Lung (tissue), 12 donors: Measurements from ENCODE around the gene EGLN3. TPM values are rescaled to one million over a fixed set of nuclear protein-coding genes. Genes with fewer than 3 reads are reported as not detected.

ENCODE experiments used
- ATAC-seq: fragments of 200-7000 bp; cut with Tn5 transposase; one replicate; pipeline ENCODE4 v1.9.1; 2020; ENCODE audit warnings: moderate number of reproducible peaks; ENCODE audit not compliant: insufficient read depth, low FRiP score
- DNase-seq, 3 donors: peaks; one replicate each; pipeline ENCODE4 v3.0.0-alpha.2; 2013 to 2017
- H3K27ac ChIP-seq, 2 donors: one replicate each; pipeline ENCODE4 v1.5.1; 2013; ENCODE audit warnings: mild to moderate bottlenecking in 2 of 2, moderate library complexity in 2 of 2, control low read depth in 1 of 2, inconsistent platforms in 1 of 2, low read depth in 1 of 2, low read length in 1 of 2
- H3K27me3 ChIP-seq, 3 donors: one replicate each; pipeline ENCODE4 v1.5.1; 2013; ENCODE audit warnings: low read length in 2 of 3; ENCODE audit not compliant: control insufficient read depth in 3 of 3, insufficient read depth in 3 of 3
- H3K36me3 ChIP-seq, 4 donors: one replicate each; pipeline ENCODE4 v1.5.1; 2013; ENCODE audit warnings: low read length in 4 of 4, mild to moderate bottlenecking in 1 of 4, moderate library complexity in 1 of 4; ENCODE audit not compliant: control insufficient read depth in 4 of 4, insufficient read depth in 4 of 4
- H3K4me1 ChIP-seq, 5 donors: one replicate each; pipeline ENCODE4 v1.5.1; 2013; ENCODE audit warnings: low read length in 5 of 5, mild to moderate bottlenecking in 2 of 5, moderate library complexity in 1 of 5; ENCODE audit not compliant: control insufficient read depth in 5 of 5, insufficient read depth in 5 of 5
- H3K4me3 ChIP-seq: one replicate; pipeline ENCODE4 v1.5.1; 2013; ENCODE audit warnings: mild to moderate bottlenecking, control low read depth, moderate library complexity
- H3K9ac ChIP-seq, 2 donors: one replicate each; pipeline ENCODE4 v1.5.1; 2013; ENCODE audit warnings: low read length in 2 of 2, control low read depth in 1 of 2; ENCODE audit not compliant: insufficient read depth in 1 of 2
- H3K9me3 ChIP-seq, 4 donors: one replicate each; pipeline ENCODE4 v1.5.1; 2013; ENCODE audit warnings: low read length in 3 of 4, mild to moderate bottlenecking in 1 of 4, moderate library complexity in 1 of 4; ENCODE audit not compliant: control insufficient read depth in 4 of 4, insufficient read depth in 3 of 4
- WGBS, 2 donors: extraction: QIAGEN DNeasy Blood & Tissue Kit; methylation state at CpG; one replicate each; pipeline ENCODE4 v1.1.7; 2013; 5-methylcytosine and 5-hydroxymethylcytosine counted together
- polyA plus RNA-seq, 2 donors: library from polyadenylated mRNA; stranded (reverse); fragments of 200-250 nt; gene quantifications; one replicate each; pipeline ENCODE4 v1.2.1, GENCODE V29; 2013
- total RNA-seq, 2 donors: library from RNA; depleted of rRNA in 1 of 2; stranded (reverse); fragments of >200 nt in 1 of 2; gene quantifications; one replicate each; pipeline ENCODE4 v1.2.1, GENCODE V29; 2014 to 2021
- TF ChIP-seq, protein P1 (sequence below): IDR thresholded peaks from 2 replicates; pipeline ENCODE4 v1.5.1; 2012; ENCODE audit warnings: mild to moderate bottlenecking; ENCODE audit errors: control extremely low read depth, extremely low read depth
- donor health status: control.
- donor health status: control.
- donor health status: Bipolar disorder and iron deficiency.
- donor health status: healthy.
- donor health status: DM: yes; HTN: yes; CAD: no.

Gene EGLN3
- total and polyA plus RNA-seq, 4 donors: 2.6 to 80.6 (median 6.2) TPM

DNA sequence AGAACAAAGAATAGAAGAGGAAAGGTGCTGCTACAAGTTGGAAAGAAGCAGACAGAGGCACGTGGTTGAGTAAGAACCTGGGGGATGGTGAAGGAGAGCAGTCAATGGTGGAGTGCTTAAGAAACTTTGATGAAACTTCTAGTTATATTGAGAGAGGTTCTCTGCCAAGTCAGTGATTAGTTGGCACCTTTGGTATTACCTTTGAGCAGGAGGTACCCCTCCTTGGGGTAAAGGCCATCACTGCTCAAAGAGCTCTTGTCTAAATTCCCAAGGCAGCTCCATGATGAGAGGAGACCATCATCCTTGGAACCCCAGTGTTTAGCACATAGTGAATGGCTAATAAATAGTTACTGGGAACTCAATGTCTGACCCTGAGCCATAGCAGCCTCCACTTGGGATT, 1.7 kb upstream of the EGLN3 start:
- Histone ChIP-seq H3K9ac (no peak overlapping the region), H3K9me3 (no peaks in the 10 kb centered on the region), H3K36me3 (no peaks in the 10 kb centered on the region), H3K4me3 (no peak overlapping the region), H3K4me1 (peaks cover 0 to 14% (median 4%) of the 10 kb centered on the region in 5 donors), H3K27me3 (peaks cover 0 to 47% (median 34%) of the 10 kb centered on the region in 3 donors), H3K27ac (no peak overlapping the region)
- TF ChIP-seq, protein P1, sequence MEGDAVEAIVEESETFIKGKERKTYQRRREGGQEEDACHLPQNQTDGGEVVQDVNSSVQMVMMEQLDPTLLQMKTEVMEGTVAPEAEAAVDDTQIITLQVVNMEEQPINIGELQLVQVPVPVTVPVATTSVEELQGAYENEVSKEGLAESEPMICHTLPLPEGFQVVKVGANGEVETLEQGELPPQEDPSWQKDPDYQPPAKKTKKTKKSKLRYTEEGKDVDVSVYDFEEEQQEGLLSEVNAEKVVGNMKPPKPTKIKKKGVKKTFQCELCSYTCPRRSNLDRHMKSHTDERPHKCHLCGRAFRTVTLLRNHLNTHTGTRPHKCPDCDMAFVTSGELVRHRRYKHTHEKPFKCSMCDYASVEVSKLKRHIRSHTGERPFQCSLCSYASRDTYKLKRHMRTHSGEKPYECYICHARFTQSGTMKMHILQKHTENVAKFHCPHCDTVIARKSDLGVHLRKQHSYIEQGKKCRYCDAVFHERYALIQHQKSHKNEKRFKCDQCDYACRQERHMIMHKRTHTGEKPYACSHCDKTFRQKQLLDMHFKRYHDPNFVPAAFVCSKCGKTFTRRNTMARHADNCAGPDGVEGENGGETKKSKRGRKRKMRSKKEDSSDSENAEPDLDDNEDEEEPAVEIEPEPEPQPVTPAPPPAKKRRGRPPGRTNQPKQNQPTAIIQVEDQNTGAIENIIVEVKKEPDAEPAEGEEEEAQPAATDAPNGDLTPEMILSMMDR: no peak
- ATAC-seq (no peak), DNase-seq (no peak)
- WGBS, 2 donors: 79 to 86% methylated on average over 1 of the region's 1 CpG

DNA sequence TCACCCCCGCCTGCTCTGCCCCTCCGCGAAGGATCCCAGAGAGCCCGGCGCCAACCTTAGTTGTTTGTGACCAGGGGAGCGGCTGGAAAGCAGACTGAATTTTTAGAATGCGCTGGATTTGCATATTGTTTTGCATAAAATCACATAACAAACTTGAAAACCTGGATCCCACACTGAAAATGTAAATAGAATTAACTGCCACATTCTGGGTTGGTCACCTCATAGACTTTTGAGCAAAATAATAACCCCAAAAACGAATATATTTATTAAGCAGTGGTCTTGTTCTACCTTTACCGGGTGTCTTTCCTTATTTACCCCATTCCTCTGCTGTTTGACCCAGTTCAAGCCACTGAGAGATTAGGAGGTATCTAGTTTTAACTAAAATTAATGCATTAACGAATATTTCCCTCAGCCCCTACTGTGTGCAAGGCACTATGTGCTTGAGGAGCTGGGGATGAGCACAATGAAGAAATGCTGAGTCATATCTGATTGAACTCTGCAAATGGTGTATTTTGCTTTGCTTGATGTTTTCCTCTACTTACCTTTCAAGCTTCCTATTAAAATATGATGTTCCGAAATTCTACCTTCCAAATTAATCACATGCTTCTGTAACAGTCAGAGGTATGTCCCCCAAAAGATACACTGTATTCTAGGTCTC, 438 bp upstream of the EGLN3 start:
- ATAC-seq (no peak), DNase-seq (no peak)
- WGBS, 2 donors: 13% methylated on average over 11 of the region's 11 CpGs
- Histone ChIP-seq H3K27me3 (peaks cover 0 to 44% (median 34%) of the 10 kb centered on the region in 3 donors), H3K4me1 (peaks cover 0 to 14% (median 4%) of the 10 kb centered on the region in 5 donors), H3K27ac (peak overlapping the region in 1 of 2 donors; percentile 49), H3K4me3 (no peak overlapping the region), H3K9ac (peak overlapping the region in 1 of 2 donors; percentile 79), H3K9me3 (no peaks in the 10 kb centered on the region), H3K36me3 (no peaks in the 10 kb centered on the region)
- TF ChIP-seq, protein P1: no peak

DNA sequence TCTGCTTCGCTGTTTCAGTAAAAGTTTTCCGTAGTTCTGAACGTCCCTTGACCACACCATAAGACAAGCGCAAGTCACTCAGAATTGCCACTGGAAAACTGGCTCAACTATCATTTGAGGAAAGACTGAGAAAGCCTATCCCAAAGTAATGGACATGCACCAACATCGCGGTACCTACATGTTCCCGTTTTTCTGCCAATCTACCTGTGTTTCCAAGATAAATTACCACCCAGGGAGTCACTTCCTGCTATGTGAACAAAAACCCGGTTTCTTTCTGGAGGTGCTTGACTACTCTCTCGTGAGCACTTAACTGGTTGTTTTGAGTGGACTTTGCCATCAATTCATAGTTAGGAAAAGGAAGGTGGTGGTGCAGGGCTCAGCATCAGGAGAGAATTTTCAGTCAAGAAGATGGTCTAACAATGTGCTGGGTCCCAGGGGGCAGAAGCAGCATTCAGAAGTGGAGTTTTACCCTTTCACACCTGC, 1.4 kb downstream of the EGLN3 start:
- Histone ChIP-seq H3K27ac (peak overlapping the region in 1 of 2 donors; percentile 89), H3K4me3 (no peak overlapping the region), H3K9ac (peak overlapping the region in 1 of 2 donors; percentile 14), H3K9me3 (no peaks in the 10 kb centered on the region), H3K4me1 (peaks cover 0 to 14% (median 5%) of the 10 kb centered on the region in 5 donors), H3K27me3 (peaks cover 0 to 44% (median 36%) of the 10 kb centered on the region in 3 donors), H3K36me3 (peaks cover 0 to 5% (median 0%) of the 10 kb centered on the region in 4 donors)
- DNase-seq (no peak), ATAC-seq (no peak)
- WGBS, 2 donors: 34 to 36% methylated on average over 9 of the region's 9 CpGs
- TF ChIP-seq, protein P1: no peak
